ENCODE results near the gene YTHDF1.

Gene YTHDF1

GRCh38 chr20:63235399-63235983, 19.6 kb upstream of the YTHDF1 start, which contains the start of gene BIRC7:
BIRC7 (plus strand) TSS chr20:63235905; CDS start chr20:63236097, 192 bp downstream.
- no peaks in the 10 kb centered on the region for H3K79me2 ChIP-seq (ENCODE audit: insufficient read depth, low read length)
- H3K9ac ChIP-seq (ENCODE audit: low read length), result no peak within 1 kb of the TSS
- H3K27ac ChIP-seq (ENCODE audit: low read depth, low read length, poor library complexity, severe bottlenecking), result no peak within 1 kb of the TSS
- no peak within 1 kb of the TSS for H3K4me2 ChIP-seq (ENCODE audit: low read length)
- H3K36me3 ChIP-seq (ENCODE audit: insufficient read depth, low read length), result no peaks in the 10 kb centered on the region
- no peaks in the 10 kb centered on the region for H3K27me3 ChIP-seq (ENCODE audit: insufficient read depth, low read length)
- no peak within 1 kb of the TSS for H2AFZ ChIP-seq (ENCODE audit: low read length)
- TF ChIP-seq EZH2 (IDR thresholded peaks at IDR 0.05; ENCODE audit: borderline replicate concordance, low read length) (no peak), CTCF (IDR thresholded peaks at IDR 0.05; ENCODE audit: low read length) (no peak)
- H3K9me2 ChIP-seq (ENCODE audit: low read depth, low read length), result no peaks in the 10 kb centered on the region
- H3K4me1 ChIP-seq (ENCODE audit: insufficient read depth, low read length, severe bottlenecking), result no peaks in the 10 kb centered on the region
- no peak within 1 kb of the TSS for H3K4me3 ChIP-seq (ENCODE audit: low read depth, low read length, poor library complexity, severe bottlenecking)
- no peaks in the 10 kb centered on the region for H4K20me1 ChIP-seq (ENCODE audit: insufficient read depth, low read length)
- H3F3A ChIP-seq (ENCODE audit: insufficient read depth, low read length), result no peaks in the 10 kb centered on the region
- H3K9me3 ChIP-seq (ENCODE audit: low read length), result no peaks in the 10 kb centered on the region

- H3K9ac ChIP-seq (ENCODE audit: low read length), result no peak overlapping the region
- H3F3A ChIP-seq (ENCODE audit: insufficient read depth, low read length), result no peaks in the 10 kb centered on the region
- no peaks in the 10 kb centered on the region for H3K79me2 ChIP-seq (ENCODE audit: insufficient read depth, low read length)
- H3K4me3 ChIP-seq (ENCODE audit: low read depth, low read length, poor library complexity, severe bottlenecking), result no peak overlapping the region
- no peaks in the 10 kb centered on the region for H3K27me3 ChIP-seq (ENCODE audit: insufficient read depth, low read length)
- no peaks in the 10 kb centered on the region for H4K20me1 ChIP-seq (ENCODE audit: insufficient read depth, low read length)
- no peaks in the 10 kb centered on the region for H3K36me3 ChIP-seq (ENCODE audit: insufficient read depth, low read length)
- no peaks in the 10 kb centered on the region for H3K9me2 ChIP-seq (ENCODE audit: low read depth, low read length)
- no peaks in the 10 kb centered on the region for H3K9me3 ChIP-seq (ENCODE audit: low read length)
- no peak overlapping the region for H3K4me2 ChIP-seq (ENCODE audit: low read length)
- no peak overlapping the region for H3K27ac ChIP-seq (ENCODE audit: low read depth, low read length, poor library complexity, severe bottlenecking)
- H3K4me1 ChIP-seq (ENCODE audit: insufficient read depth, low read length, severe bottlenecking), result no peaks in the 10 kb centered on the region
- TF ChIP-seq EZH2 (IDR thresholded peaks at IDR 0.05; ENCODE audit: borderline replicate concordance, low read length), result no peak
- peak; percentile 40; the same call in 1 of the 2 replicates for TF ChIP-seq CTCF (IDR thresholded peaks at IDR 0.05; ENCODE audit: low read length)
- no peak overlapping the region for H2AFZ ChIP-seq (ENCODE audit: low read length)
These were observed 18.9 kb upstream of the YTHDF1 start for GRCh38 chr20:63234693-63235398.

GRCh38 chr20:63233924-63234323, 18.0 kb upstream of the YTHDF1 start:
- H3K4me2 ChIP-seq (ENCODE audit: low read length), result no peak overlapping the region
- H3K4me3 ChIP-seq (ENCODE audit: low read depth, low read length, poor library complexity, severe bottlenecking), result no peak overlapping the region
- H3K79me2 ChIP-seq (ENCODE audit: insufficient read depth, low read length), result no peaks in the 10 kb centered on the region
- no peaks in the 10 kb centered on the region for H3F3A ChIP-seq (ENCODE audit: insufficient read depth, low read length)
- H3K9ac ChIP-seq (ENCODE audit: low read length), result no peak overlapping the region
- no peaks in the 10 kb centered on the region for H4K20me1 ChIP-seq (ENCODE audit: insufficient read depth, low read length)
- H2AFZ ChIP-seq (ENCODE audit: low read length), result no peak overlapping the region
- TF ChIP-seq EZH2 (IDR thresholded peaks at IDR 0.05; ENCODE audit: borderline replicate concordance, low read length) (no peak), CTCF (IDR thresholded peaks at IDR 0.05; ENCODE audit: low read length) (no peak)
- H3K9me2 ChIP-seq (ENCODE audit: low read depth, low read length), result no peaks in the 10 kb centered on the region
- no peaks in the 10 kb centered on the region for H3K9me3 ChIP-seq (ENCODE audit: low read length)
- peaks cover 7% of the 10 kb centered on the region; the same call in 1 of the 2 replicates for H3K27me3 ChIP-seq (ENCODE audit: insufficient read depth, low read length)
- H3K27ac ChIP-seq (ENCODE audit: low read depth, low read length, poor library complexity, severe bottlenecking), result no peak overlapping the region
- H3K36me3 ChIP-seq (ENCODE audit: insufficient read depth, low read length), result no peaks in the 10 kb centered on the region
- no peaks in the 10 kb centered on the region for H3K4me1 ChIP-seq (ENCODE audit: insufficient read depth, low read length, severe bottlenecking)
